Rectal smooth muscle tissue (tissue), 1 donor: ENCODE data around the gene ANKLE2.

Experiments used
- H3K27ac ChIP-seq: one replicate; pipeline ENCODE4 v1.7.0; 2013; ENCODE audit warnings: low read depth, low read length, inconsistent platforms
- H3K27me3 ChIP-seq: one replicate; pipeline ENCODE4 v1.7.0; 2013; ENCODE audit warnings: low read length; ENCODE audit not compliant: control insufficient read depth, insufficient read depth
- H3K36me3 ChIP-seq: one replicate; pipeline ENCODE4 v1.7.0; 2013; ENCODE audit warnings: low read length; ENCODE audit not compliant: control insufficient read depth, insufficient read depth
- H3K4me1 ChIP-seq: one replicate; pipeline ENCODE4 v1.7.0; 2013; ENCODE audit warnings: low read length; ENCODE audit not compliant: control insufficient read depth, insufficient read depth
- H3K4me3 ChIP-seq: one replicate; pipeline ENCODE4 v1.7.0; 2013; ENCODE audit warnings: low read length
- H3K9ac ChIP-seq: one replicate; pipeline ENCODE4 v1.7.0; 2013; ENCODE audit warnings: low read length

The ANKLE2 gene

GRCh38 chr12:132735496-132735895, 26.1 kb downstream of the ANKLE2 start:
- peaks cover 63% of the 10 kb centered on the region for H3K36me3 ChIP-seq
- no peaks in the 10 kb centered on the region for H3K4me1 ChIP-seq
- no peaks in the 10 kb centered on the region for H3K27me3 ChIP-seq
- no peak overlapping the region for H3K27ac ChIP-seq
- no peak overlapping the region for H3K9ac ChIP-seq
- no peak overlapping the region for H3K4me3 ChIP-seq

- Histone ChIP-seq H3K4me3 (no peak overlapping the region), H3K9ac (no peak overlapping the region), H3K4me1 (no peaks in the 10 kb centered on the region), H3K36me3 (peaks cover 53% of the 10 kb centered on the region), H3K27me3 (no peaks in the 10 kb centered on the region), H3K27ac (no peak overlapping the region)
Observed at GRCh38 chr12:132734206-132734605, 27.4 kb downstream of the ANKLE2 start.

- Histone ChIP-seq H3K27ac (no peak overlapping the region), H3K9ac (no peak overlapping the region), H3K4me3 (no peak overlapping the region), H3K36me3 (peaks cover 61% of the 10 kb centered on the region), H3K27me3 (no peaks in the 10 kb centered on the region), H3K4me1 (no peaks in the 10 kb centered on the region)
Observed at GRCh38 chr12:132731574-132731973, 30.1 kb downstream of the ANKLE2 start.

GRCh38 chr12:132730353-132730752, 31.3 kb downstream of the ANKLE2 start:
- H3K27ac ChIP-seq = no peak overlapping the region
- no peaks in the 10 kb centered on the region for H3K27me3 ChIP-seq
- no peak overlapping the region for H3K9ac ChIP-seq
- H3K4me3 ChIP-seq = no peak overlapping the region
- peaks cover 63% of the 10 kb centered on the region for H3K36me3 ChIP-seq
- H3K4me1 ChIP-seq = no peaks in the 10 kb centered on the region

- no peak overlapping the region for H3K9ac ChIP-seq
- H3K27ac ChIP-seq = no peak overlapping the region
- H3K36me3 ChIP-seq = peaks cover 61% of the 10 kb centered on the region
- H3K4me3 ChIP-seq = no peak overlapping the region
- no peaks in the 10 kb centered on the region for H3K27me3 ChIP-seq
- no peaks in the 10 kb centered on the region for H3K4me1 ChIP-seq
Observed at GRCh38 chr12:132729541-132730320, 31.9 kb downstream of the ANKLE2 start.

GRCh38 chr12:132728502-132728901, 33.1 kb downstream of the ANKLE2 start:
- no peak overlapping the region for H3K9ac ChIP-seq
- H3K27ac ChIP-seq = no peak overlapping the region
- no peak overlapping the region for H3K4me3 ChIP-seq
- peaks cover 63% of the 10 kb centered on the region for H3K36me3 ChIP-seq
- no peaks in the 10 kb centered on the region for H3K4me1 ChIP-seq
- H3K27me3 ChIP-seq = no peaks in the 10 kb centered on the region

- Histone ChIP-seq H3K27me3 (no peaks in the 10 kb centered on the region), H3K4me1 (no peaks in the 10 kb centered on the region), H3K36me3 (peaks cover 57% of the 10 kb centered on the region), H3K4me3 (no peak overlapping the region), H3K9ac (no peak overlapping the region), H3K27ac (no peak overlapping the region)
Observed at GRCh38 chr12:132727091-132727794, 34.4 kb downstream of the ANKLE2 start.

- Histone ChIP-seq H3K27me3 (no peaks in the 10 kb centered on the region), H3K36me3 (peaks cover 49% of the 10 kb centered on the region), H3K27ac (no peak overlapping the region), H3K4me3 (no peak overlapping the region), H3K4me1 (no peaks in the 10 kb centered on the region), H3K9ac (no peak overlapping the region)
Observed at GRCh38 chr12:132726386-132726785, 35.2 kb downstream of the ANKLE2 start.

- H3K36me3 ChIP-seq = peaks cover 44% of the 10 kb centered on the region
- no peak overlapping the region for H3K27ac ChIP-seq
Observed at GRCh38 chr12:132724506-132725241, 37.0 kb downstream of the ANKLE2 start.

GRCh38 chr12:132723764-132724140, 37.9 kb downstream of the ANKLE2 start:
- H3K9ac ChIP-seq = no peak overlapping the region
- peaks cover 52% of the 10 kb centered on the region for H3K36me3 ChIP-seq
- no peaks in the 10 kb centered on the region for H3K4me1 ChIP-seq
- H3K4me3 ChIP-seq = no peak overlapping the region
- no peak overlapping the region for H3K27ac ChIP-seq
- no peaks in the 10 kb centered on the region for H3K27me3 ChIP-seq

More at GRCh38 chr12:132724506-132725241, 37.0 kb downstream of the ANKLE2 start:
- Histone ChIP-seq H3K27me3 (no peaks in the 10 kb centered on the region), H3K4me3 (no peak overlapping the region), H3K9ac (no peak overlapping the region), H3K4me1 (no peaks in the 10 kb centered on the region)

GRCh38 chr12:132723015-132723763, 38.4 kb downstream of the ANKLE2 start:
- no peaks in the 10 kb centered on the region for H3K27me3 ChIP-seq
- H3K9ac ChIP-seq = no peak overlapping the region
- H3K4me3 ChIP-seq = no peak overlapping the region
- H3K27ac ChIP-seq = no peak overlapping the region
- H3K36me3 ChIP-seq = peaks cover 49% of the 10 kb centered on the region
- H3K4me1 ChIP-seq = no peaks in the 10 kb centered on the region
